HG02938 (cell line): ENCODE measurements around the gene REEP6.
"Not testable (repeated sequence)": the region's sequence is repeated elsewhere in the genome, so short reads cannot be mapped to it uniquely, and the experiment has no call there.

Experiments
- ATAC-seq: cut with Tn5 transposase; IDR thresholded peaks from one replicate; pipeline ENCODE4 v1.9.1; 2021; ENCODE audit warnings: mild to moderate bottlenecking, moderate library complexity; ENCODE audit not compliant: unreplicated experiment

The REEP6 gene

GRCh38 chr19:1505991-1506881 lies 15.3 kb downstream of the REEP6 start:
- no peak for ATAC-seq

GRCh38 chr19:1507192-1507660 lies 16.2 kb downstream of the REEP6 start:
- ATAC-seq: no peak

- ATAC-seq: peak; percentile 51
Measured at GRCh38 chr19:1507763-1508506, 17.0 kb downstream of the REEP6 start.

DNA sequence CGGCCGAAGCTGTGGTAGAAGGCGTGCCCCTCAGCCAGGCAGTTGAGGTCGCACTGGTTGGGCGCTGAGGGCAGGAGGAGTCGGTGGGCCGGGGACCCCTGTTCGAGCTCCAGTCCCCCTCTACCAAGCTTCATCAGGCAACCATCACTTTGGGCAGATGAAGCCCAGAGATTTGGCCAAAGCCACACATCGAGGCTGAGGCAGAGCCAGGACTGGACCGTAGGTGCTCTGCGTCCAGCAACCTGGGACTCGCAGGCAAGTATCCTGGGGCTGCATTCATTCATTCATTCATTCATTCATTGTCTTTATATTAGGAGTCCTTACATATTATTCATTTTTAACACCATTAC lies 17.5 kb downstream of the REEP6 start:
- ATAC-seq: no peak

- no peak for ATAC-seq
Measured at GRCh38 chr19:1509602-1510441, 18.8 kb downstream of the REEP6 start.

GRCh38 chr19:1510442-1510806 lies 19.4 kb downstream of the REEP6 start:
- no peak for ATAC-seq

GRCh38 chr19:1510807-1511206 lies 19.8 kb downstream of the REEP6 start:
- no peak for ATAC-seq

- ATAC-seq: no peak
Measured at GRCh38 chr19:1511318-1512317, 20.6 kb downstream of the REEP6 start.

DNA sequence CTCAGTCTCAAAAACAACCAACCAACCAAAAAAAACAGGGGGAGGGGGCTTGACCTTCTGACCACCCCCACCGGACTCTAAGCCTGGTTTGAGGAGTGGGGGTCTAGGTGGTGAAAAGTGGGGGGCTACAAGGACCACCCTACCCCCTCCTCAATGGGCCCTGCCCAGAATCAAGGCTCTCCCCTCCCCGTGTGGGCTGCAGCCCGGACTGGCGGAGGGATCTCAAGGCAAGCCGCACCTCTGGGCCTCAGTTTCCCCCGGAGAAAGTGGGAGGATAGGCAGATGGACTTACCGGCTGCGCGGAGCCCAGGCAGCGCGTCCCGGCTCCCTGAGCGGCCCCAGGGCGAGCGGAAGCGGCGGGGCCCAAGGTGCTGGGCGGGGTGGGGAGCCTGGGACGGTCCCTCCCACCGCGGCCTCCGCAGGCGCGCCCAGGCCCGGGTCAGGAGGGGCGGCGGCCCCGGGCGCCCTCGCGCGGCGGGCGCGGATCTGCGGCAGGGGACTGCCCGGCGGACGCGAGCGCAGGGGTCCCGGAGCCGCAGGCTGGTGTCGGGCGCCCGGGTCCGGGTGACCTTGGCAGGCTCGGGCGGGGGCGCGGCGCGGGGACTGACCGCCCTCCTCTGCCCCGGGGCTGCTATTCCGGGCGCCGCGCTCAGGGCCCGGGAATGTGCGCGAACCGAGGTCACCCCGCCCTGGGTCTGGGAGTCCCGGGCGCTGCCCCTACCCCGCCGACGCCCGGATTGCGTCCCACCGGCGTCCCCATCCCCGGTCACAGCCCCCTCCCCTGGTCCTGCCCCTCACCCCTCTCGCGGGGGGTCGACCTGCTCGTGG lies 21.9 kb downstream of the REEP6 start, which contains the start of gene ADAMTSL5:
Gene ADAMTSL5, minus strand, starts transcription at position 349 of the 828 bp plus-strand sequence. CDS start 2,076 bp downstream, outside the sequence.
- ATAC-seq: no peak

- ATAC-seq: no peak
Measured at GRCh38 chr19:1513499-1514294, 22.7 kb downstream of the REEP6 start.

DNA sequence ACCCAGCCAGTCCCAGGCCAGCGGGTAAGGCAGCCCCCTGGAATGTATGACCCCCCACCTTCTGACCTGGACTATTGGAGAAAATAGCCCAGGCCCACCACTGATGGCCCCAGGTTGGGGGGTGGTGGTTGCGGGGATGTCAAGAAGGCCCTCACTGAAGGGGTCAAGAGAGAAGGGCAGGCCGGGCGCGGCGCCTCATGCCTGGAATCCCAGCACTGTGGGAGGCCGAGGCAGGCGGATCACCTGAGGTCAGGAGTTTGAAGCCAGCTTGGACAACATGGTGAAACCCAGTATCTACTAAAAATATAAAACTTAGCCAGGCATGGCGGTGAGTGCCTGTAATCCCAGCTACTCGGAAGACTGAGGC lies 23.3 kb downstream of the REEP6 start:
- no peak for ATAC-seq

DNA sequence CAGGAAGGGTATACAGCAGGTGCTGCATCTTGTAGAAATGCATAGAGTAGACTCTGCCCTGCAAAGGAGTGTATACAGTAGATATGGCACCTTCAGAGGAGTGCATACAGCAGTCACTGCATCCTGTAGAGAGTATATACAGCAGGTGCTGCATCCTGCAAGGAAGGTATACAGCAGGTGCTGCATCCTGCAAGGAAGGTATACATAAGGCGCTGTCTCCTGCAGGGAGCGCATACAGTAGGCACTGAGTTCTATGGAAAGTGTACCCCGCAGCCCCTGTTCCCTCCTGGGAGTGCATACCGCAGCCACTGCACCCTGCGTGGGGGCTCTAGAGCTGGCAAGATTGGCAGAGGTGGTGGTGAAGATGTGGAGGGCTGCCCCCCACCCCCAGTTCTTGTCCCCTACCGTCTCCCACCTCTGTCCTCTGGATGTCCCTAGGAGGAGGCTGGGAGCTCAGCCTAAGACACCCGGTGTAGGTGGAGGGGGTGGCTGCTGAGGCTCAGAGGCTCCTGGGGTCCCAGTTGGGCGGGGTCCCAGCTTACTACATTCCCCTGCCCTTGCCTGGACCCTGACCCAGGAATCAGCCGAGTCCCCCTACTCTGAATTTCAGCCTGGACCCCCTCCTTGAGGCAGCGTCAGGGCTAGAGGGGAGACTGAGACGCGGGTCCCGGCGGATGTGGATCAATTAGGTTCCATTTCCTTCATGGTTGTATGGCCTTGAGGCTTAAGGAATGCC lies 24.2 kb downstream of the REEP6 start:
- no peak for ATAC-seq

GRCh38 chr19:1516395-1516753 lies 25.4 kb downstream of the REEP6 start:
- ATAC-seq: no peak

- no peak for ATAC-seq
Measured at GRCh38 chr19:1518471-1518870, 27.5 kb downstream of the REEP6 start.

- not testable (repeated sequence) for ATAC-seq
Measured at GRCh38 chr19:1519802-1520201, 28.8 kb downstream of the REEP6 start.

DNA sequence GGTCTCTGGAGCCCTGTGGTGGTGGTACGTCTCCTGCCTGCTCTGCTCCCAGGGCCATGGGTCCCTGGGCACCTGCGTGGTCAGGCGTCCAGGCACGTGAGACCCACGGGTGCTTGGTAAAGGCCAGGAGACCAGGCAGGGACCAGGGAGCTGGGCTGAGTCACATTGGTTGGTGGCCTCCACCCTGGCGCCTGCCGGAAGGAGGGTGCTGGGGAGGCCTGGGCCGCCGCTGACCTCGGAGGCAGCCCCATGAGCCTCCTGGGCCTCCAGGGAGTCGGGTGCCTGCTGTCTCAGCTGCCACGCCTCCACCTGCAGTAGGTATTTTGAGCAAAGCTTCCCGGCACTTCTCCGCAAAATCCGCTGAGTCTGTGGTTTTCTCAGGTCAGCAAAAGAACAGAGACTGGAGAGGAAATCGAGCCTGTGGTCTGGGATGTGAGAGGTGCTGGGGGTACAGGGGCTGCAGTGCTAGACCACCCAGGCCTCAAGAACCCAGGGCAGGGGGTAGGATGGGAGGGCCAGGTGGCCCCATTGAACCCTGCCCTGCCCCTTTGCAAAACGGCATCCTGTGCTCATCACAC lies 29.3 kb downstream of the REEP6 start:
- no peak for ATAC-seq

GRCh38 chr19:1521636-1522035 lies 30.7 kb downstream of the REEP6 start:
- no peak for ATAC-seq
